WTC11 (cell line): ENCODE results near the gene MYO18B. TPM values are rescaled to one million over a fixed set of nuclear protein-coding genes. Genes with fewer than 3 reads are reported as not detected.

Source experiments
- ATAC-seq: fragments of 200-7000 bp; cut with Tn5 transposase; 2 replicates; pipeline ENCODE4 v1.10.0; 2021; ENCODE audit warnings: mild to moderate bottlenecking, moderate library complexity
- CTCF ChIA-PET: fragments of 300-600 bp; sonication (Branson Sonifier 250); formaldehyde crosslinking; loops from one replicate; lab custom pipeline; 2021; ENCODE audit warnings: antibody characterized with exemption; lab: Charles Lee
- POLR2A ChIA-PET: fragments of 350-600 bp; sonication (Branson Sonifier 250); formaldehyde crosslinking; loops from one replicate; lab custom pipeline; 2021; ENCODE audit warnings: antibody characterized with exemption; lab: Charles Lee
- DNase-seq: peaks from one replicate; pipeline ENCODE4 v3.0.0; 2021; ENCODE audit warnings: low spot score
- H3K27ac Mint-ChIP-seq: 2 replicates; pipeline ENCODE4 v1.8.0; 2021; ENCODE audit warnings: mixed read lengths
- H3K27me3 Mint-ChIP-seq: 2 replicates; pipeline ENCODE4 v1.8.0; 2021; ENCODE audit warnings: low read depth, mild to moderate bottlenecking, moderate library complexity, mixed read lengths
- H3K36me3 Mint-ChIP-seq: 2 replicates; pipeline ENCODE4 v1.8.0; 2021; ENCODE audit warnings: mixed read lengths
- H3K4me1 Mint-ChIP-seq: 2 replicates; pipeline ENCODE4 v1.8.0; 2022; ENCODE audit warnings: mixed read lengths
- H3K4me3 Mint-ChIP-seq: 2 replicates; pipeline ENCODE4 v1.8.0; 2021; ENCODE audit warnings: mild to moderate bottlenecking, moderate library complexity, mixed read lengths
- H3K9me3 Mint-ChIP-seq: 2 replicates; pipeline ENCODE4 v1.8.0; 2021; ENCODE audit warnings: mixed read lengths
- EMX1 ChIP-seq: fragments of 250-450 bp; sonication (Bioruptor Pico); IDR thresholded peaks from 2 replicates; pipeline ENCODE4 v1.8.0; 2021; ENCODE audit warnings: mild to moderate bottlenecking
- GRHL2 ChIP-seq: fragments of 250-450 bp; sonication (Bioruptor Pico); IDR thresholded peaks from 2 replicates; pipeline ENCODE4 v1.8.0; 2022; ENCODE audit warnings: mild to moderate bottlenecking, moderate library complexity; ENCODE audit not compliant: insufficient replicate concordance, severe bottlenecking
- KAT7 ChIP-seq: sonication (generic); formaldehyde crosslinking; IDR thresholded peaks from 2 replicates; pipeline ENCODE4 v1.8.1; 2023; ENCODE audit warnings: missing genetic modification reagents, mild to moderate bottlenecking, borderline replicate concordance
- MXD4 ChIP-seq: fragments of 250-450 bp; sonication (Bioruptor Pico); IDR thresholded peaks from 2 replicates; pipeline ENCODE4 v1.8.0; 2021; ENCODE audit warnings: mild to moderate bottlenecking, moderate library complexity, borderline replicate concordance
- NFYB ChIP-seq: sonication (generic); formaldehyde crosslinking; conservative IDR thresholded peaks from 2 replicates; pipeline ENCODE4 v1.8.0; 2022; ENCODE audit warnings: low read depth, missing genetic modification reagents
- NR1H2 ChIP-seq: sonication (generic); formaldehyde crosslinking; IDR thresholded peaks from 2 replicates; pipeline ENCODE4 v1.9.0; 2021; ENCODE audit warnings: mild to moderate bottlenecking, moderate library complexity, missing genetic modification reagents
- NR3C1 ChIP-seq: sonication (generic); formaldehyde crosslinking; conservative IDR thresholded peaks from 2 replicates; pipeline ENCODE4 v1.8.1; 2023; ENCODE audit warnings: low read depth, mild to moderate bottlenecking, missing genetic modification reagents
- OVOL2 ChIP-seq: fragments of 250-450 bp; sonication (Bioruptor Pico); IDR thresholded peaks from 2 replicates; pipeline ENCODE4 v1.9.0; 2021; ENCODE audit warnings: mild to moderate bottlenecking, borderline replicate concordance
- SP1 ChIP-seq: sonication (generic); formaldehyde crosslinking; conservative IDR thresholded peaks from 2 replicates; pipeline ENCODE4 v1.8.1; 2022; ENCODE audit warnings: missing genetic modification reagents
- TEAD1 ChIP-seq: sonication (generic); formaldehyde crosslinking; IDR thresholded peaks from 2 replicates; pipeline ENCODE4 v1.8.0; 2022; ENCODE audit warnings: mild to moderate bottlenecking, missing genetic modification reagents
- TEAD4 ChIP-seq: sonication (generic); formaldehyde crosslinking; IDR thresholded peaks from 2 replicates; pipeline ENCODE4 v1.8.0; 2022; ENCODE audit warnings: mild to moderate bottlenecking, missing genetic modification reagents
- ZNF396 ChIP-seq: fragments of 250-450 bp; sonication (Bioruptor Pico); IDR thresholded peaks from 2 replicates; pipeline ENCODE4 v1.8.0; 2021; ENCODE audit warnings: mild to moderate bottlenecking, moderate library complexity, borderline replicate concordance
- total RNA-seq: library from RNA; stranded (reverse); gene quantifications from 3 replicates; pipeline ENCODE4 v1.2.3, GENCODE V29; 2021
- TF ChIP-seq, protein P1 (sequence below): sonication (generic); formaldehyde crosslinking; IDR thresholded peaks from 2 replicates; pipeline ENCODE4 v1.8.1; 2023; ENCODE audit warnings: mild to moderate bottlenecking, missing genetic modification reagents, moderate library complexity
- TF ChIP-seq, protein P2 (sequence below): fragments of 200-600 bp; IDR thresholded peaks from 2 replicates; pipeline ENCODE4 v1.8.0; 2022; ENCODE audit warnings: antibody characterized with exemption
- TF ChIP-seq, protein P3 (sequence below): sonication (generic); formaldehyde crosslinking; IDR thresholded peaks from 2 replicates; pipeline ENCODE4 v1.8.1; 2023; ENCODE audit warnings: mild to moderate bottlenecking, missing genetic modification reagents, moderate library complexity
- TF ChIP-seq, protein P4 (sequence below): sonication (generic); formaldehyde crosslinking; IDR thresholded peaks from 2 replicates; pipeline ENCODE4 v1.8.1; 2022; ENCODE audit warnings: mild to moderate bottlenecking, moderate library complexity, missing genetic modification reagents
- TF ChIP-seq, protein P5 (sequence below): fragments of 250-450 bp; sonication (Bioruptor Pico); conservative IDR thresholded peaks from 2 replicates; pipeline ENCODE4 v1.9.0; 2021; ENCODE audit warnings: mild to moderate bottlenecking
- TF ChIP-seq, protein P6 (sequence below): sonication (generic); formaldehyde crosslinking; IDR thresholded peaks from 2 replicates; pipeline ENCODE4 v1.8.1; 2023; ENCODE audit warnings: mild to moderate bottlenecking, missing genetic modification reagents

The MYO18B gene
- total RNA-seq, 1 experiment from 2014 or later: 0.96 TPM

DNA sequence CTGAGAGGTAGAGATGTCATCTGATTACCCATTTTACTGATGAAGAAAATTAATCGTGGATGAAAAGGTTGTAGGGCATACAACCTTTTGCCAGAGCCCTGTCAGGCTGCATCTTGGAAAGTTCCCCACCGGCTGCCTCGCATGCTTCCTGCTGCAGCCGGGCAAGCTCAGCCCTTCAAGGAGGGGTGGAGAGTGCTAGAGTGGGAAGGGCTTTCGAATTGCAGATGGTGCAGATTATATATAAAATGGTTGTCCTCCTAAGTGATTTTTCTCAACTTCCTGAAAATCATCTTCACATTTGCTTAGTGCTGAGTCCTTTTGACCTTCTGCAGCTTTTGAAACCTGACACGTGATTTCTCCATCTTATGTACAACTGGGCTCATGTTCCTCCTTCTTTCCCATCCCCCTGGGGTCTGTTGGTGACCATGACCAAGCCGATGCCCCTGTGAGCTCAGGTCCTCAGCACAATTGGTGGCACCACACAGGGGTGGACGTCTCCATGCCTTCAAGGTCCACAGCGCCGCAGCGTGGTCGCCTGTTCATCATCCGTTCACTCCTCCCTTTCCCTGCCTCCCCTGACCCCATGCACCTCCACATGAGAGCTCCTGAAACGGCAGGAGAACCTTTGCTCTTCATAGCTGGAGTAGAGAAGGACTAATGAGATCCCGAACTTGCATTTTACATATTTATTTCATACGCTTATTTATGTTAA lies 47.6 kb upstream of the MYO18B start:
- POLR2A ChIA-PET: interaction anchor here (0.6 to 0.7 kb wide), 2 partner anchors 278 to 791 kb away, joined by 3 to 4 read pairs; no protein-coding TSS in a partner anchor

DNA sequence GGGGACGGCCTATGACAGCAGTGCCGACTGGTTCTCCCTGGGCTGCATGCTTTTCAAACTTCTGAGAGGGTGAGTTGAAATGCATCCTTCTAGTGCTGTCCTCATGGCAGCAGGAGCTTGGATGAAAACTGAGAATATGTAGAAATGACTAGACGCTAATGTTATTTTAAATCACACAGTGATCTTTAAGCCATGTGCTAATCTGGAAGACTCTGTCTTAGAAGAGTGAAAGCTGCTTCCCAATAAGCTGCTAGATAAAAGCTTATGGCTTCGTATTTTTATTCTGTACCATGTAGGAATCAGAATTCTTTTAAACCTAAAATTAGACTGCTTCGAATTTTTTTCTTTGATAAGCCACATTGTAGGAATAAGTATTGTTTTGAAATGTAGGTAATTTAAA lies 46.8 kb upstream of the MYO18B start:
- Mint-ChIP-seq H3K36me3 (peaks cover 12% of the 10 kb centered on the region), H3K4me1 (peaks cover 8% of the 10 kb centered on the region), H3K27ac (0 out of 2 replicates have a peak overlapping the region, but pooled peaks have one; percentile 80), H3K4me3 (no peak overlapping the region), H3K27me3 (no peaks in the 10 kb centered on the region), H3K9me3 (no peaks in the 10 kb centered on the region)
- POLR2A ChIA-PET: no interaction called here
- ATAC-seq (no peak), DNase-seq (no peak)
- TF ChIP-seq, protein P1, sequence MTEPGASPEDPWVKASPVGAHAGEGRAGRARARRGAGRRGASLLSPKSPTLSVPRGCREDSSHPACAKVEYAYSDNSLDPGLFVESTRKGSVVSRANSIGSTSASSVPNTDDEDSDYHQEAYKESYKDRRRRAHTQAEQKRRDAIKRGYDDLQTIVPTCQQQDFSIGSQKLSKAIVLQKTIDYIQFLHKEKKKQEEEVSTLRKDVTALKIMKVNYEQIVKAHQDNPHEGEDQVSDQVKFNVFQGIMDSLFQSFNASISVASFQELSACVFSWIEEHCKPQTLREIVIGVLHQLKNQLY (CRISPR knock-in tag): no peak
- no peak for TF ChIP-seq GRHL2
- no peak for TF ChIP-seq SP1 (CRISPR knock-in tag)
- TF ChIP-seq, protein P2, sequence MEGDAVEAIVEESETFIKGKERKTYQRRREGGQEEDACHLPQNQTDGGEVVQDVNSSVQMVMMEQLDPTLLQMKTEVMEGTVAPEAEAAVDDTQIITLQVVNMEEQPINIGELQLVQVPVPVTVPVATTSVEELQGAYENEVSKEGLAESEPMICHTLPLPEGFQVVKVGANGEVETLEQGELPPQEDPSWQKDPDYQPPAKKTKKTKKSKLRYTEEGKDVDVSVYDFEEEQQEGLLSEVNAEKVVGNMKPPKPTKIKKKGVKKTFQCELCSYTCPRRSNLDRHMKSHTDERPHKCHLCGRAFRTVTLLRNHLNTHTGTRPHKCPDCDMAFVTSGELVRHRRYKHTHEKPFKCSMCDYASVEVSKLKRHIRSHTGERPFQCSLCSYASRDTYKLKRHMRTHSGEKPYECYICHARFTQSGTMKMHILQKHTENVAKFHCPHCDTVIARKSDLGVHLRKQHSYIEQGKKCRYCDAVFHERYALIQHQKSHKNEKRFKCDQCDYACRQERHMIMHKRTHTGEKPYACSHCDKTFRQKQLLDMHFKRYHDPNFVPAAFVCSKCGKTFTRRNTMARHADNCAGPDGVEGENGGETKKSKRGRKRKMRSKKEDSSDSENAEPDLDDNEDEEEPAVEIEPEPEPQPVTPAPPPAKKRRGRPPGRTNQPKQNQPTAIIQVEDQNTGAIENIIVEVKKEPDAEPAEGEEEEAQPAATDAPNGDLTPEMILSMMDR: no peak
- no peak for TF ChIP-seq MXD4 (CRISPR knock-in tag)
- TF ChIP-seq OVOL2 (CRISPR knock-in tag): no peak
- CTCF ChIA-PET: interaction anchor here (1.1 to 1.6 kb wide), 2 partner anchors 151 to 459 kb away, joined by 3 to 7 read pairs; no protein-coding TSS in a partner anchor

More for the DNA sequence above, 47.6 kb upstream of the MYO18B start:
- TF ChIP-seq, protein P3, sequence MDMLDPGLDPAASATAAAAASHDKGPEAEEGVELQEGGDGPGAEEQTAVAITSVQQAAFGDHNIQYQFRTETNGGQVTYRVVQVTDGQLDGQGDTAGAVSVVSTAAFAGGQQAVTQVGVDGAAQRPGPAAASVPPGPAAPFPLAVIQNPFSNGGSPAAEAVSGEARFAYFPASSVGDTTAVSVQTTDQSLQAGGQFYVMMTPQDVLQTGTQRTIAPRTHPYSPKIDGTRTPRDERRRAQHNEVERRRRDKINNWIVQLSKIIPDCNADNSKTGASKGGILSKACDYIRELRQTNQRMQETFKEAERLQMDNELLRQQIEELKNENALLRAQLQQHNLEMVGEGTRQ: no peak
- TF ChIP-seq, protein P4, sequence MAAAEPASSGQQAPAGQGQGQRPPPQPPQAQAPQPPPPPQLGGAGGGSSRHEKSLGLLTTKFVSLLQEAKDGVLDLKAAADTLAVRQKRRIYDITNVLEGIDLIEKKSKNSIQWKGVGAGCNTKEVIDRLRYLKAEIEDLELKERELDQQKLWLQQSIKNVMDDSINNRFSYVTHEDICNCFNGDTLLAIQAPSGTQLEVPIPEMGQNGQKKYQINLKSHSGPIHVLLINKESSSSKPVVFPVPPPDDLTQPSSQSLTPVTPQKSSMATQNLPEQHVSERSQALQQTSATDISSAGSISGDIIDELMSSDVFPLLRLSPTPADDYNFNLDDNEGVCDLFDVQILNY (CRISPR knock-in tag): no peak
- TF ChIP-seq ZNF396 (CRISPR knock-in tag): no peak
- TF ChIP-seq KAT7 (CRISPR knock-in tag): no peak
- TF ChIP-seq NR3C1 (CRISPR knock-in tag): no peak
- TF ChIP-seq TEAD1 (CRISPR knock-in tag): no peak
- TF ChIP-seq, protein P5, sequence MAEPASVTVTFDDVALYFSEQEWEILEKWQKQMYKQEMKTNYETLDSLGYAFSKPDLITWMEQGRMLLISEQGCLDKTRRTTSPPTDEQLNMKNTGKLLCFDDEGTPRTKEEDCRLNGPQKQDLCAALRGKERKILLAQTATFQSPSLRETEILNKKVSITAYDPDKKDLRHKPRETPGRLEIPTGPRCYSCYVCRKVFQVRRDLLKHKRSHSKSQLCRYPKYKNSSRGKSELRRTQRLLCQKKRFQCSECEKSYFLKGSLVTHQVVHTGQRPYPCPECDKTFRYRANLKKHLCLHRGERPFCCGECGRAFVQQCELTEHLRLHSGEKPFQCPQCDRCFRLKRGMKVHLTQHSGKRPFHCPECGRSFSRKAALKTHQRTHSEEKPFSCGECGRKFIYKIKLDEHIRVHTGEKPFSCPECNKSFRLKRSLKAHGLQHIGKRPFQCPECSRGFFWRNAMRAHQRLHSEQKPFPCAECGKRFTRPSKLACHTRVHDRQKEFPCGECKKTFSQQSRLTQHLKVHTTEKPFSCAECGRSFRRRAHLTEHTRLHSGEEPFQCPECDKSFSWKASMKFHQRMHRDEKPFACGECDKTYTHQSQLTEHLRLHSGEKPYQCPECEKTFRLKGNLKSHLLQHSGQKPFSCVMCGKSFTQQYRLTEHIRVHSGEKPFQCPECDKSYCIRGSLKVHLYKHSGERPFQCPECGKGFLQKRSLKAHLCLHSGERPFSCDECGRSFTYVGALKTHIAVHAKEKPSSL (CRISPR knock-in tag): no peak
- ATAC-seq: no peak
- no peaks in the 10 kb centered on the region for H3K9me3 Mint-ChIP-seq
- no peak overlapping the region for H3K4me3 Mint-ChIP-seq
- no peaks in the 10 kb centered on the region for H3K27me3 Mint-ChIP-seq
- DNase-seq: no peak
- CTCF ChIA-PET: interaction anchor here (1.6 kb wide), 1 partner anchor 150 kb away, joined by 7 read pairs; no protein-coding TSS in a partner anchor
- H3K36me3 Mint-ChIP-seq: peaks cover 14% of the 10 kb centered on the region
- H3K27ac Mint-ChIP-seq: peak overlapping the region; percentile 80
- peaks cover 8% of the 10 kb centered on the region for H3K4me1 Mint-ChIP-seq

DNA sequence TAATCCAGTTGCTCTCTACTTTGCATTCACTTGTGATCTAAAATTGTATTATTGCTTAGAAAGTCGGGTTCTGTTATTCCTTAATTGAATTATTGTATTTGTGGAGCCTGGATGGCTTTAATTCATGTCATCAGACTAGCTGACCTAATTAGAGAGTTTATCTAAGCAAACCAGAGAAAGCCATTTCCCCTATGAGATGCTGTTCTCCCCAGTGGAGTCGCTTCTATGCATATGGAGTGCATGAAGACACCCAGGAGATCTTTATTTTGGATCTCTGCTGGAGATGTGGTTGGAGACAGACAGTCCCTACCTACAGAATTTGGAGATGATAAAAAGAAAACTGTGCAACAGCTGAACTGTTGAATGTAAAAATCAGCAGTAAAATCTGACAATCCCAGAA lies 45.2 kb upstream of the MYO18B start:
- DNase-seq (no peak), ATAC-seq (no peak)
- ChIA-PET POLR2A (no interaction called here), CTCF (interaction anchor here (0.8 to 1.4 kb wide), 2 partner anchors 153 to 494 kb away, joined by 3 to 6 read pairs; no protein-coding TSS in a partner anchor)
- Mint-ChIP-seq H3K36me3 (peaks cover 11% of the 10 kb centered on the region; the same call in 1 of the 2 replicates), H3K27me3 (no peaks in the 10 kb centered on the region), H3K9me3 (no peaks in the 10 kb centered on the region), H3K27ac (no peak overlapping the region), H3K4me1 (peaks cover 8% of the 10 kb centered on the region), H3K4me3 (no peak overlapping the region)
- TF ChIP-seq TEAD4 (CRISPR knock-in tag): no peak
- TF ChIP-seq NFYB (CRISPR knock-in tag): no peak
- no peak for TF ChIP-seq EMX1 (CRISPR knock-in tag)
- TF ChIP-seq, protein P3: no peak
- TF ChIP-seq, protein P6, sequence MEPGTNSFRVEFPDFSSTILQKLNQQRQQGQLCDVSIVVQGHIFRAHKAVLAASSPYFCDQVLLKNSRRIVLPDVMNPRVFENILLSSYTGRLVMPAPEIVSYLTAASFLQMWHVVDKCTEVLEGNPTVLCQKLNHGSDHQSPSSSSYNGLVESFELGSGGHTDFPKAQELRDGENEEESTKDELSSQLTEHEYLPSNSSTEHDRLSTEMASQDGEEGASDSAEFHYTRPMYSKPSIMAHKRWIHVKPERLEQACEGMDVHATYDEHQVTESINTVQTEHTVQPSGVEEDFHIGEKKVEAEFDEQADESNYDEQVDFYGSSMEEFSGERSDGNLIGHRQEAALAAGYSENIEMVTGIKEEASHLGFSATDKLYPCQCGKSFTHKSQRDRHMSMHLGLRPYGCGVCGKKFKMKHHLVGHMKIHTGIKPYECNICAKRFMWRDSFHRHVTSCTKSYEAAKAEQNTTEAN (CRISPR knock-in tag): no peak
- TF ChIP-seq NR1H2 (CRISPR knock-in tag): no peak
